ENCODE results near the gene PRKAG3. TPM values are rescaled to one million over a fixed set of nuclear protein-coding genes. Genes with fewer than 3 reads are reported as not detected.

PRKAG3 gene
- polyA plus RNA-seq, 4 donors: not detected

DNA sequence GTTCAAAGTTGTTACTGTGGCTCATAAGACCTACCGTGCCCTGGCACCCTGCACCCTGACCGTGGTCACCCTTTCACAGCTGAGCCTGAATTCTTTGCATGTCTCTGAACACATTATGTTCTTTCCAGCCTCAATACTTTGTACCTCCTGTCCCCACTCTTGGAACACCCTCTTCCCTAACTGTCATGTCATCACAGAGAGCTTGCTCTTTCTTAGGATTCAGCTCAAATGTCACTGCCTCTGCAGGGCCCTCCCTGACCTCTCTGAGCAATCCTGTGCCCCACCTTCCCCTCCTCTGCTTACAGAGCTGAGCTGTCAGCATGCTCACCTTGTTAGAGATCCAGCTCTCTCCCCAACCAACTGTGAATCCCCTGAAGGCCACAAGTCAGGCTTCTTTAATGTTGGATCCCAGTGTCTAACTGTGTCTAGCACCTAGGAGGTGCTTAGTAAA, 15.0 kb downstream of the PRKAG3 start:
- DNase-seq (ENCODE audit: low read depth in 4 of 4, low spot score in 3 of 4): no peak

DNA sequence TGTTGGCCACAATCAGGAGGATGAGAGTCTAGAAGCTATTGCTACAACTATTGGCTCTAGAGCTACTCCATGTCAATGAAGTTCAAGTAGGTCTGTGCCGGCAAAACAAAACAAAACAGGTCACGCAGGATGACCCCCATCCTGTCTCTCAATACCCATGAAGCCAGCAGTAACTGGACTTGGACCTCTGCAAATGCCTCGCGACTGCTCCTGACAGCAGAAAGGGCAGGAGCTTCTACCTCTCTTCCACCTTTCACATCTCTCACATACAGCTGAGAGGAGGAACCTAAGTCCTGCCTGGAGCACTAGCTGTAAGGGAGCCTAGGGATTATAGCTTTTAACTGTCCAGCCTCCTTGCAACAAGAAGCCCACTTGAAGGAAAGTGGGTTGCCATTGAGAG, 16.0 kb downstream of the PRKAG3 start:
- DNase-seq (ENCODE audit: low read depth in 4 of 4, low spot score in 3 of 4): no peak

DNA sequence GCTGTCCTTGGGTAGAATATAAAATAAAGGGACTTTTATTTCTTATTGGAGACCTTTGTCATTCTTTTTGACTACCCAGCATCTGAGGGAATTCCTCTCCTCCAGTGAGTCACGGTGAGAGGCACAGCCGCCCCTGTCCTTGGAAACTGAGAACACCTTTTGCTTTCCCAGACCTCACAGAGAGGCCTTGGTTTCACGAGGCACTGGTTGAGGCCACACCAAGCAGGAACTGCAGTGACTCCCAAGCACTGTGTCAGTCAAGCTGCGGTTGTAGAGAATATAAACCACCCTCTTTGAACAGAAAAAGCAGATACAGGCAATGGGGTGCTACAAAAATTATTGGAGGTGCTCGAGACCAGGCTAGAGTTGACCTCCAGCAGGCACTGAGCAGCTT, 16.4 kb downstream of the PRKAG3 start:
- no peak for DNase-seq (ENCODE audit: low read depth in 4 of 4, low spot score in 3 of 4)

DNA sequence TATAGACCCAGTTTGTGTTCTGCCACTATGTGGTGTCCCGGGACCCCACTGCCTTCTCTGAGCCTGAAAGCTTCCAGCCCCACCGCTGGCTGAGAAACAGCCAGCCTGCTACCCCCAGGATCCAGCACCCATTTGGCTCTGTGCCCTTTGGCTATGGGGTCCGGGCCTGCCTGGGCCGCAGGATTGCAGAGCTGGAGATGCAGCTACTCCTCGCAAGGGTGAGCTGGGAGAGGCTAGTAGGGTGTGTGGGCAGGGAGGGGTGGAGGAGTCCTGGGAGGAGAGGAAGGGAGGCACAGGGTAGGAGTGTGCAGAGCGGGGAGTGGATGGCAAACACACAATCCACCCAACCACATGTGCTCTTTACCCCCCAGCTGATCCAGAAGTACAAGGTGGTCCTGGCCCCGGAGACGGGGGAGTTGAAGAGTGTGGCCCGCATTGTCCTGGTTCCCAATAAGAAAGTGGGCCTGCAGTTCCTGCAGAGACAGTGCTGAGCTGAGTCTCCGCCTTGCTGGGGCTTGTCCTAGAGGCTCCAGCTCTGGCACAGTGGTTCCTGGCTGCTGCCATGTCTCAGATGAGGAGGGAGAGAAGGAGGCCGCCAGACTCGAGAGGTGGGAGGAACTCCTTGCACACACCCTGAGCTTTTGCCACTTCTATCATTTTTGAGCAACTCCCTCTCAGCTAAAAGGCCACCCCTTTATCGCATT, 16.9 kb downstream of the PRKAG3 start:
- no peak for DNase-seq (ENCODE audit: low read depth in 4 of 4, low spot score in 3 of 4)

DNA sequence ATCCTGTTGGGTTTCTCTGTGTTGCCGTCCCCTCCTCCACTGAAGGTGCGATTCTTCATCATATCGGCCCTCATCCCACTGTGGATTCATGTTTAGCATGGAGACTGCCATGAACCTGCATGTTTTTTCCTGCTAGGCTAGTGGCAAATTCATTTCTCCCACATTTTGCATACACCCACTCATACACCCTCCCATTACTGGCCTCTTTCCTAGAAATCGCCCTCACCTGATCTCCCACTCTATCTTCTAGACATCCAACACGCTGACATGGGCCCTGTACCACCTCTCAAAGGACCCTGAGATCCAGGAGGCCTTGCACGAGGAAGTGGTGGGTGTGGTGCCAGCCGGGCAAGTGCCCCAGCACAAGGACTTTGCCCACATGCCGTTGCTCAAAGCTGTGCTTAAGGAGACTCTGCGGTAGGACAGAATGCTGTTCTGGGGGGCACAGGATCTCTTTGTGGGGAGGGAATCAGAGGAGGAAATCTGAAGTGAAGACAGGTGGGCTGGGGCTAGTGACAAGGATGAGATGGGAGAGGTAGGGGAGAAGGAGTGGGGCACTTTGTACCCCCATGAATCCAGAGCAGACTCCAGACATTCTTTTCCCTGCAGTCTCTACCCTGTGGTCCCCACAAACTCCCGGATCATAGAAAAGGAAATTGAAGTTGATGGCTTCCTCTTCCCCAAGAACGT, 17.7 kb downstream of the PRKAG3 start:
- no peak for DNase-seq (ENCODE audit: low read depth in 4 of 4, low spot score in 3 of 4)

DNA sequence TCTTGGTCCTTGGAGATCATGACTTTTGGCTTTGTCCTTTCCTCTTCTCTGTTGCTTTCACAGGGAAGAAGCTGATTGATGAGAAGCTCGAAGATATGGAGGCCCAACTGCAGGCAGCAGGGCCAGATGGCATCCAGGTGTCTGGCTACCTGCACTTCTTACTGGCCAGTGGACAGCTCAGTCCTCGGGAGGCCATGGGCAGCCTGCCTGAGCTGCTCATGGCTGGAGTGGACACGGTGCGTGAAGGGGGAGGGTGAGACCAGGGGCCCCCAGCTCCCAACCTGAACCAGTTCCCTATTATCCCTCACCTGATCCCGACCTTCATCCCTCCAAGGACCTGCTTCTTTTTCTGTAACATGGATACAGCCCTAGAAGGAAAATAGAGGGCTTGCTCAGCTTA, 18.7 kb downstream of the PRKAG3 start:
- DNase-seq (ENCODE audit: low read depth in 4 of 4, low spot score in 3 of 4): no peak

DNA sequence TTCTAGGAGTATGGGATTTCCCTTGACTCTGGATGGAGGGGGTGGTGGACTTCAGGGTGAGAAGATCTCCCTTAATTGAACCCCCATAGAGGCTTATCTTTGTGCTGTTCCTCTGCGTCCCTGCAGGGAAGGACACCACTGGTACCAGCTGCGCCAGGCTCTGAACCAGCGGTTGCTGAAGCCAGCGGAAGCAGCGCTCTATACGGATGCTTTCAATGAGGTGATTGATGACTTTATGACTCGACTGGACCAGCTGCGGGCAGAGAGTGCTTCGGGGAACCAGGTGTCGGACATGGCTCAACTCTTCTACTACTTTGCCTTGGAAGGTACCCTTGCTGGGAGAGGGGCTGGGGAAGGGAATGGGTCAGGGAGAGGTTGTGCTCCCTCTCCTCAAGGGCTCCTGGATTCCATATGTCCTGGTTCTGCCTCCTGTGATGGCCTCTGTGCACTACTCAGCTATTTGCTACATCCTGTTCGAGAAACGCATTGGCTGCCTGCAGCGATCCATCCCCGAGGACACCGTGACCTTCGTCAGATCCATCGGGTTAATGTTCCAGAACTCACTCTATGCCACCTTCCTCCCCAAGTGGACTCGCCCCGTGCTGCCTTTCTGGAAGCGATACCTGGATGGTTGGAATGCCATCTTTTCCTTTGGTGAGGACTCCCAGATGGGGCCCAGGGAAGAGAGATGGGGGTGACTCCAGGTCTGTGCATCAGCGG, 19.3 kb downstream of the PRKAG3 start:
- no peak for DNase-seq (ENCODE audit: low read depth in 4 of 4, low spot score in 3 of 4)

DNA sequence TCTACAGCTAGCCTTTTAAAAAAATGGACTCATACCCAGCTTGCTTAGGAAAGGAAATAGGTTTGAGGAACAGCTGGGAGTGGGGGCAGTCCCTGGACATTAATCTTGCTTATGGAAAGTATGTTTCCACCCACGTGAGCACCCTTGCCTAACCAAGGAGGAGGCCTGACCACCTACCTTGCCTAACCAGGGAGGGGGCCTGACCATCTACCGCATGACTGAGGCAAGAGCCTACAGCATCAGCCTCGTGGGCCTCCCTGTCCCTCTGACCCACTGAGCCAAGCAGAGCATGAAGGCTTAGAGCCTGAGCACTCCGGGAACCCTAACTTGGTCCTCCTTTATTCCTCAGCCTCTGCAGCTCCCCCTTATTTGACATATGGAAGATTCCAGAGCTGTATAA, 20.2 kb downstream of the PRKAG3 start:
- no peak for DNase-seq (ENCODE audit: low read depth in 4 of 4, low spot score in 3 of 4)

DNA sequence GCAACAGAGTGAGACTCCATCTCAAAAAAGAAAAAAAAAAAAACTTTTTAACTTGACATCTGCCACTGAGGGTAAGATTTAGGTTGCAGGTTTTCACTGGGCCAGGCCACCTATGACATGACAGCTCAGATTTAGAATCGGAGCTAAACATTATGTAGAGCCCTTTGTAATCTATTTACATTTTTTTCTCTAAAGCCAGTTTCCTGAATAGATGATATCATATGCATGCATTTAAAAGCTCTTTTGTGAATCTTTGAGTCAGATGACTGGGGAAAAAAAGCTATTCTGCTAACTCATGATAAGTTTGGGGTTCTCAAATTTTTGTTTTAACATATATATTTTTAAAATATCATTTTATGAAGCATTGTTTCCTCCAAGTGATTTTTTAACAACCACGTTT, 21.3 kb downstream of the PRKAG3 start:
- DNase-seq (ENCODE audit: low read depth in 4 of 4, low spot score in 3 of 4): no peak

DNA sequence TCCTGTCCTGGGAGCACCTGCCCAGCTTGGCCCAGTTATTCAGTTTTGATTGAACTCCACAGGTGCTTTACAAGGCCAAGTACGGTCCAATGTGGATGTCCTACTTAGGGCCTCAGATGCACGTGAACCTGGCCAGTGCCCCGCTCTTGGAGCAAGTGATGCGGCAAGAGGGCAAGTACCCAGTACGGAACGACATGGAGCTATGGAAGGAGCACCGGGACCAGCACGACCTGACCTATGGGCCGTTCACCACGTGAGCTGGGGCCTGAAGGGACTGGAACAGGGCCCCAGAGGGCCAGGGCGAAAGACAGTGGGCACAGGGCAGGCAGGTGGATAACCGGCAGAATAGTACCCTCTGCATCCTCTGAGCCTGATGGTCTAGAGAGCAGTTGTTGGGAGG, 22.1 kb downstream of the PRKAG3 start:
- DNase-seq (ENCODE audit: low read depth in 4 of 4, low spot score in 3 of 4): no peak

DNA sequence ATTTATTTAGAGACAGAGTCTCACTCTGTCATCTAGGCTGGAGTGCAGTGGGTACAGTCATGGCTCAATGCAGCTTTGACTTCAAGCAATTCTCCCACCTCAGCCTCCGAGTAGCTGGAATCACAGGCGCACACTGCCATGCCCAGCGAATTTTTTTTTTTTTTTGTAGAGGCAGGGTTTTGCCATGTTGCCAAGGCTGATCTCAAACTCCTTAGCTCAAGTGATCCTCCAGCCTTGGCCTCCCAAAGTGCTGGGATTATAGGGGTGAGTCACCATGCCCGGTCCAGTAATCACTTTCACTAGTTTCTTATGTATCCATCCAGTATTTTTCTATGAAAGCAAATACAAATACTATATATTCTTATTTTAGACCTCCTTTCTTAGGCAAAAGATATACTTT, 24.0 kb downstream of the PRKAG3 start:
- no peak for DNase-seq (ENCODE audit: low read depth in 4 of 4, low spot score in 3 of 4)

DNA sequence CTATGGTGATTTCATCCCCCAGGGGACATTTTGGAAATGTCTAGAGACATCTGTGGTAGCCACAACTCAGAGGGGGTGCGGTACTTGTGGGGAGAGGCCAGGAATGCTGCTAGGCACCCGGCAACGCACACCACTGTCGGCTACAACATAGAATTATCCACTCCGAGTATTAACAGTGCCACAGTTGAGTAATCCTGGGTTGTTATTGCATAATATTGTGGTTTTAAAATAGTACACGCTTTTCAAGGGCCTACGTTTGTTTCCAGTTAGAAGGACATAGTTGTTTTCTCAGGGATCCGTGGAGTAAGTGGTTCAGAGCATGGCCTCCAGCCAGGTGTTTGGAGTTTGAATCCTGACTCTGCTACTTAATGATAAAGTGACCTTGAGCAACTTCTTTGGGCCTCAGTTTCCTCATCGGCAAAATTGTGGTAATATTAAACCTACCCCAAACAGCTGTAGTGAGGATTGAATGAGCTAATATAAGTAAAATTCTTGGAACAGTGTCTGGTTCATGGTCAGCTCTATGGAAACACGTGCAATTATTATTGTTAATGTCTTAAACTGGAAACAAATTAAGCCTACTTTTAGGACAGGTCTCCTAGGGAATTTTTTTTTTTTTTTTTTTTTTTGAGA, 25.1 kb downstream of the PRKAG3 start:
- DNase-seq (ENCODE audit: low read depth in 4 of 4, low spot score in 3 of 4): no peak

DNA sequence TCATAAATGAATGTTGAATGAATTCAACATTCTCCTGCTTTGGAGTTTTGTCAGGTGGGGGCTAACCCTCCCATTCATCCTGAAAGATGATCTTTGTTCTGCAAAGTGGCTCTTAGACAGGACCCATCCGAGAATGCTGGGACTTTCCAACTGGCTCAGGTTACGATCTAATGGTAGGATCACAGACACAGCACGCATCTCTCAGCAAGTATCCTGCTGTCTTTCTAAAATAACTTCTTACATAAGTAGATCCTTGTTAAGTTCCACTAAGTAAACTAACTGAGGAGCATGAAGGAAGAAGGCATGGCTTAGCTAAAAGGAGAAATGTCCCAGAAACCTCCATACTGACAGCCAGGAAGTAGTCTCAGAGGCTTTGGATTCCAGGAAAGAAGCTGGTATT, 26.0 kb downstream of the PRKAG3 start:
- DNase-seq (ENCODE audit: low read depth in 4 of 4, low spot score in 3 of 4): no peak

DNA sequence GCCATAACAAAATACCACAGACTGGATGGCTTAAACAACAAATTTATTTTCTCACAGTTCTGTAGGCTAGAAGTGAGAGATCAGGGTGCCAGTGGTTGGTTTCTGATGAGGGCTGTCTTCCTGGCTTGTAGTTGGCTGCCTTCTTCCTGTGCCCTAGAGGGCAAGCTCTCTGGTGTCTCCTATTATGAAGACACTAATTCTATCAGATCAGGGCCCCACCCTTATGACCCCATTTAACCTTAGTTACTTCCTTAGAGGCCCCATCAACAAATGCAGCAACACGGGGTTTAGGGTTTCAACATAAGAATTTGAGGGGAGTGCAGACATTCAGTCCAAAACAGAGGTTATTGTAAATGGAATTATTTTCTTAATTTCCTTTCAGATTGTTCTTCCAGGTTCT, 26.8 kb downstream of the PRKAG3 start:
- DNase-seq (ENCODE audit: low read depth in 4 of 4, low spot score in 3 of 4): no peak

DNA sequence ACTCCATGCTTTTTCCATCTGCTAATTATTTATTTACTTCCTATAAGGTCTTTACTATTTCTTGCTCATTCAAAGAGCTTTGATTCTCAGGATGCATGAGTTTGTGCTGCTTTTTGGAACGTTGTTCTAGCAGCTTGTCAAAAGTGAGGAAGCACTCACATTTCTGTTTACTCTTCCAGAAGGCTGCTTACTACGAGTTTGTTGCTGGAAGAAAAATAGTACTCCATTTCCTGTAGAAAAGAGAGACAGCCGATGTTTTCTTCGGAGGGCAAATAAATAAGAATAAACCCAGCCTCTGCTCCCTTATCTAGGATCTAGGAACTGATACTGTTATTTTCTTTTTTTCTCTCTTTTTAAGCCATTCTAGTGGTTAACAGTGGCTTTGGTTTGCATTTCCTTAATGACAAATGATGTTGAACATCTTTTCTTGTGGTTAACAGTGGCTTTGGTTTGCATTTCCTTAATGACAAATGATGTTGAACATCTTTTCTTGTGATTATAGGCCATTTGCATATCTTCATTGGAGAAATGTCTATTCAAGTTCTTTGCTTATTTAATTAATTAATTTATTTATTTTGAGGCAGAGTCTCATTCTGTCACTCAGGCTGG, 29.1 kb downstream of the PRKAG3 start:
- no peak for DNase-seq (ENCODE audit: low read depth in 4 of 4, low spot score in 3 of 4)

DNA sequence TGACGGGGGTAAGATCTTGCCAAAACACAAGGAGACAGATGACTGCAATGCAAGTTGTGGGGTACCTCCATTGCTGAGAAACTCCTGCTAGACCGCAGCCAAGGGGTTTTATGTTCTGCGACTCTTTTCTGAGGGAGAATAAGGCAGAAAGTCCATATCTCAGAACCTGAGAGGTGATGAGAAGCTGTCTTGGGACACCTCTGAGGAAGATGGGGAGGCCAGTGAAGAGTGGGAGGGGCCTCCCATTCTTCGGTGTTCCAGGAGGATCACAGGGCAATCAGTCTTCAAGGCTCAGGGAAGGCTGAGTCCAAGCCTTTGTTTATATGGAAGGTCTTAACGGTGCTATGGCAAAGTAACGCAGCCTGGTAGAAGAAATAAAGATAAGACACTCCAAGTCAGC, 31.6 kb downstream of the PRKAG3 start:
- DNase-seq (ENCODE audit: low read depth in 4 of 4, low spot score in 3 of 4): no peak

DNA sequence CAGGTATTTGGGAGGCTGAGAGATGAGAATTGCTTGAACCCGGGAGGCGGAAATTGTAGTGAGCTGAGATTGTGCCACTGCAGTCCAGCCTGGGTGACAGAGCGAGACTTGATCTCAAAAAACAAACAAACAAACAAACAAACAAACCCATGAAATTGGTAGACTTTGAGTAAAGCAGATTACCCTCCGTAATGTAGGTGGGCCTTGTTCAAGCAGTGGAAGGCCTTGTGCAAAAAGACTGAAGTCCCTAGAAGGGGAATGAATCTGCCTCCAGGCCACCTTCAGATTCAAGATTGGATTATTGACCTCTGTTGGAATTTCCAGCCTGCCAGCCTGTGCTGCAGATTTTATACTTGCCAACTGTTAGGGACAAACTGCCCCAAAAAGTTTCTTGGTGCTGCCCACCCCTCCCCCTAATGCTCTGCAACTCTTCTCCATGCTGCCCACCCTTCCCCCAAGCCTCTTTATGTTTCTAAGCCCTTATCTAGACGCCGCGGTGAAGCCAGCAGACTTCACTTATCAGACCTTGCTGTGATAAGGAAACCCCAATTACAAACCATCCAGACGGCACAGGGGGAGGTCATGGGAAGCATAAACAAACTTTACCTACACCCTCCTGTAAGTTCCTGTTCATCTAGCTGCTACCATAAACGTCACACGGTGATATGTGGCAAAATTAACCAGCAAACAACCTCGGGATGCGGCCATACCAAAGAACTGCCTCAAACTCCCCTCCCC, 32.7 kb downstream of the PRKAG3 start:
- DNase-seq (ENCODE audit: low read depth in 4 of 4, low spot score in 3 of 4): no peak

DNA sequence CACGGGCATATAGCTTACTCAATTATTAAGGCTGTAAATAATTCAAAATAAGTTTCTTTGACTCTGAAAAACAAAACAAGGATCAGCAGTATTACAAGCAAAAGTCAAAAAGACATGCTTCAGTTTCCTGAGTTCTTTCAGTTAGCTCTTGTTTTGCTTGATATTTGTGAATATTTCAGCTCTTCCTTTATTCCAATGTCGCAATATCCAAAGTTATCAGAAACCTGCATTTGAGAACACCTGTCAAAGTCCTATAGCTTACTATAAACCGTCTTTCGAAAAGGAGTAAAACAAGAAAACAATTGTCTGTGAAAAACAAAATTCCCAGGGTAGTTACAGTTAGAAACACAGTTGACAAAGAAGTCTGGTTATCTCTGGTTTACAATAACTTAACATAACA, 34.9 kb downstream of the PRKAG3 start:
- no peak for DNase-seq (ENCODE audit: low read depth in 4 of 4, low spot score in 3 of 4)

DNA sequence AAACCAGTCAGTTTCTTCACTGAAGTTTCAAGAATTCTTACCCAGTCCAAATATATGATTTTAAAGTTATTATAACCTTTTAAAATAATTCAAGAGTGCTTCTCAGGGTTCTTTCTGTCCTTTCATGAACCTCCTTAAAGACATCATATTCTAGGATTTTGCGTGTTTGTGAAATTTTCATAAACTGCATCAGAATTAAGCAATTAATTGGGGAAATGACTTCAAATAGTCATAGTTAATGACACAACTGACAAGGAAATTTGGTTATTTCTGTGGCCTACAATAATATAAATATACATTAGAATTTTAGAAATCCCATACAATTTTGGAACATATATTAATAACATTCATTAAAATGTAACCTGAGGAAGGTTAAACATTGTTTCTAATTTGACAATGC, 39.2 kb downstream of the PRKAG3 start:
- no peak for DNase-seq (ENCODE audit: low read depth in 4 of 4, low spot score in 3 of 4)

DNA sequence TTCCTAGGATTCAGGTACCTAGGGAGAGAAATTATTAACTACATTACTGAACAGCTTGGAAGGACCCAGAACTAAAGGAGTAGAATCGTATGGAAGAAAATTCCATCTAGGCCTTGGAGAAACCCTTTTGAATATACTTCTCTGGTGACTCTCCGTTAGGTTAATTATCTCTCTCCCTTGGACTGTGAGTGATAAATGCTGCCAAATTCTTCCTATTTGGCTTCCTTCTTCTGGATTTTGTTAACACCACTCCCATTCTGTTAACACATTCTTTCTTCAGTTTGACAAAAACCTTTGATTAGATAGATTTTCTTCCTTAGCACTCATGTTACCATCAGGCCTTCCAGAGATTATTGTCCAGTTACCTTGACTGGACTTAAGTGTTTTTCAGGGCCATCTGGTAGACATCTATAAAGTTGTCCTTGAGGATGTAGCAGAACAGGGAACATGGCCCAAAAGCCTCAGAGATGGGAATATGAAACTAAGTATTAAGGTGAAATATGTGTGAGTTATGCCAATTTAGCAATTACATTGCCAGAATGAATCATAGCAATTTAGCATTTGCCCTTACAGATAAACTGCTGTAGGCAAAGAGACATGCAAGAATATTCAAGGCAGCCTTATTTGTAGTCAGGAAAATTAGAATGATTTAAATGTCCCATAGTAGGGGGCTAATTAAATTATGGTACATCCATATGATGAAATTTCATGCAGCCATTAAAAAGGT, 42.9 kb downstream of the PRKAG3 start:
- DNase-seq (ENCODE audit: low read depth in 4 of 4, low spot score in 3 of 4): no peak

Data from left renal pelvis (tissue), 4 donors.